HepG2 (cell line): ENCODE measurements around the gene GLTPD2. TPM values are rescaled to one million over a fixed set of nuclear protein-coding genes. Genes with fewer than 3 reads are reported as not detected.
A peak's percentile ranks its signal among the peaks of the same experiment; 100 is the strongest.

ENCODE experiments used
- HOXA3 ChIP-seq: sonication (generic); formaldehyde crosslinking; IDR thresholded peaks from 2 replicates; pipeline ENCODE4 v1.5.0; 2020; ENCODE audit warnings: missing genetic modification reagents
- HOXA5 ChIP-seq: sonication (generic); formaldehyde crosslinking; IDR thresholded peaks from 2 replicates; pipeline ENCODE4 v1.4.0; 2020; ENCODE audit warnings: missing genetic modification reagents
- NKX3-1 ChIP-seq: sonication (generic); formaldehyde crosslinking; IDR thresholded peaks from 2 replicates; pipeline ENCODE4 v1.5.0; 2020; ENCODE audit warnings: missing genetic modification reagents
- NRL ChIP-seq: sonication (generic); formaldehyde crosslinking; IDR thresholded peaks from 2 replicates; pipeline ENCODE4 v1.5.0; 2020; ENCODE audit warnings: missing genetic modification reagents, mild to moderate bottlenecking, moderate library complexity, borderline replicate concordance
- PITX1 ChIP-seq: sonication (generic); formaldehyde crosslinking; IDR thresholded peaks from 2 replicates; pipeline ENCODE4 v1.5.1; 2020; ENCODE audit warnings: mild to moderate bottlenecking, missing genetic modification reagents
- RARA ChIP-seq: IDR thresholded peaks from 2 replicates; pipeline ENCODE4 v1.6.1; 2016; ENCODE audit warnings: missing genetic modification reagents, missing compliant biosample characterization
- REPIN1 ChIP-seq: sonication (generic); formaldehyde crosslinking; IDR thresholded peaks from 2 replicates; pipeline ENCODE4 v1.8.0; 2022; ENCODE audit warnings: missing genetic modification reagents, low read depth, mild to moderate bottlenecking, borderline replicate concordance
- SIN3B ChIP-seq: fragments of 150-350 bp; IDR thresholded peaks from 2 replicates; pipeline ENCODE4 v1.6.1; 2014; ENCODE audit warnings: low read length
- TARDBP ChIP-seq: sonication (generic); formaldehyde crosslinking; IDR thresholded peaks from 2 replicates; pipeline ENCODE4 v1.8.0; 2022; ENCODE audit warnings: mild to moderate bottlenecking, missing genetic modification reagents
- ZFAT ChIP-seq: sonication (generic); formaldehyde crosslinking; conservative IDR thresholded peaks from 2 replicates; pipeline ENCODE4 v1.8.1; 2023; ENCODE audit warnings: missing genetic modification reagents, inconsistent platforms
- ZFP36L1 ChIP-seq: sonication (generic); formaldehyde crosslinking; IDR thresholded peaks from 2 replicates; pipeline ENCODE4 v1.8.0; 2022; ENCODE audit warnings: mild to moderate bottlenecking, missing genetic modification reagents, moderate library complexity
- ZNF253 ChIP-seq: sonication (generic); formaldehyde crosslinking; IDR thresholded peaks from 2 replicates; pipeline ENCODE4 v1.8.0; 2022; ENCODE audit warnings: mild to moderate bottlenecking, missing genetic modification reagents, borderline replicate concordance
- ZNF430 ChIP-seq: sonication (generic); formaldehyde crosslinking; IDR thresholded peaks from 2 replicates; pipeline ENCODE4 v1.9.0; 2021; ENCODE audit warnings: mild to moderate bottlenecking, missing genetic modification reagents
- ZNF562 ChIP-seq: sonication (generic); formaldehyde crosslinking; IDR thresholded peaks from 2 replicates; pipeline ENCODE4 v1.8.0; 2022; ENCODE audit warnings: missing genetic modification reagents, borderline replicate concordance
- ZNF589 ChIP-seq: sonication (generic); formaldehyde crosslinking; conservative IDR thresholded peaks from 2 replicates; pipeline ENCODE4 v1.8.0; 2022; ENCODE audit warnings: mild to moderate bottlenecking, moderate library complexity, missing genetic modification reagents
- ZNF790 ChIP-seq: sonication (generic); formaldehyde crosslinking; IDR thresholded peaks from 2 replicates; pipeline ENCODE4 v1.8.0; 2022; ENCODE audit warnings: missing genetic modification reagents, mild to moderate bottlenecking, borderline replicate concordance
- polyA plus RNA-seq, 8 experiments: library from polyadenylated mRNA; depleted of rRNA in 3 of 8; stranded (reverse) in 7 of 8; unstranded in 1 of 8; fragments of >200 nt; fragmentation: Illumina TruSeq in 4 of 8; extraction: Trizol in 4 of 8; gene quantifications; 2 replicates each; pipeline versions ENCODE4 v1.2.1 to v1.2.3, GENCODE V29; 2011 to 2016; ENCODE audit warnings: low read depth in 4 of 8, missing spikeins in 1 of 8, mixed read lengths in 1 of 8; ENCODE audit not compliant: insufficient read depth in 1 of 8
- total RNA-seq, 5 experiments: library from RNA; depleted of rRNA; stranded (reverse); fragments of >200 nt; fragmentation: Illumina TruSeq; extraction: Trizol; gene quantifications; 2 replicates each; pipeline ENCODE4 v1.2.3, GENCODE V29; 2016; ENCODE audit warnings: low read depth in 1 of 5
- TF ChIP-seq, protein P1 (sequence below): sonication (generic); formaldehyde crosslinking; IDR thresholded peaks from 2 replicates; pipeline ENCODE4 v1.4.0; 2020; ENCODE audit warnings: missing genetic modification reagents
- TF ChIP-seq, protein P2 (sequence below): sonication (generic); formaldehyde crosslinking; IDR thresholded peaks from 2 replicates; pipeline ENCODE4 v1.5.1; 2020; ENCODE audit warnings: missing genetic modification reagents, mild to moderate bottlenecking, borderline replicate concordance
- TF ChIP-seq, protein P3 (sequence below): sonication (generic); formaldehyde crosslinking; IDR thresholded peaks from 2 replicates; pipeline ENCODE4 v1.4.0; 2020; ENCODE audit warnings: missing genetic modification reagents
- TF ChIP-seq, protein P4 (sequence below): sonication (generic); formaldehyde crosslinking; IDR thresholded peaks from 2 replicates; pipeline ENCODE4 v1.4.0; 2020; ENCODE audit warnings: low read depth, mild to moderate bottlenecking, missing genetic modification reagents

The GLTPD2 gene
- total and polyA plus RNA-seq, 2 of the 13 experiments (the other 11 are each of a cell fraction or from before 2014, with no cell fraction given), result 7.5 to 12.9 TPM

DNA sequence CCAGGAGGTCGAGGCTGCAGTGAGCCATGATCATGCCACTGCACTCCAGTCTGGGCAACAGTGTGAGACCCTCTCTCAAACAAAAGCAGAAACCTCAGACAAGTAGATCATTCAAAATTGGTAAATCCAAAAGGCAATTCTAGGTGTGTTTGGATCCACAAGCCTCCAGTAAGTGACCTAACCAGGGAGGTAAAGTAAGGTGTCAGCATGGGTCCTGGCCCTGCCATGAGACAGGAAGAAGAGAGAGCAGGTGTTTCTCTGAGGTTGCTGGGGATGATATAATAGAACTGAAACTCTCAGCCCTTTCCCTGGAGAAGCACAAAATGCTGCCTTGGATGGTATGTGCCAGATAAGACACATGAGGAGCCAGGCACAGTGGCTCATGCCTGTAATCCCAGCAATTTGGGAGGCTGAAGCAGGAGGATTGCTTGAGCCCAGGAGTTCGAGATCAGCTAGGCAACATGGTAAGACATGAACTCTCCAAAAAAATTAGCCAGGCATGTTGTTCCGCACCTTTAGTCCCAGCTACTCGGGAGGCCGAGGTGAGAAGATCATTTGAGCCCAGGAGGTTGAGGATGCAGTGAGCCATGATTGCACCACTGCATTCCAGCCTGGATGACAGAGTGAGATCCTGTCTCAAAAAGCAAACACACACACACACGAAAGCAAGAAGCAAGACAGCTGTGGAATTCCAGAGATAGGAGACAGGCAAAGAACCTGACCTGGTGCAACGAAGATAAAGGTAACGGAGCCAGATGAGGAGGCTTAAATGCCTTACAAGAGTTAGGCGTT lies 10.6 kb upstream of the GLTPD2 start (continued):
- no peak for TF ChIP-seq NRL (CRISPR knock-in tag)
- peak; percentile 79 for TF ChIP-seq RARA (CRISPR knock-in tag)
- TF ChIP-seq, protein P1, sequence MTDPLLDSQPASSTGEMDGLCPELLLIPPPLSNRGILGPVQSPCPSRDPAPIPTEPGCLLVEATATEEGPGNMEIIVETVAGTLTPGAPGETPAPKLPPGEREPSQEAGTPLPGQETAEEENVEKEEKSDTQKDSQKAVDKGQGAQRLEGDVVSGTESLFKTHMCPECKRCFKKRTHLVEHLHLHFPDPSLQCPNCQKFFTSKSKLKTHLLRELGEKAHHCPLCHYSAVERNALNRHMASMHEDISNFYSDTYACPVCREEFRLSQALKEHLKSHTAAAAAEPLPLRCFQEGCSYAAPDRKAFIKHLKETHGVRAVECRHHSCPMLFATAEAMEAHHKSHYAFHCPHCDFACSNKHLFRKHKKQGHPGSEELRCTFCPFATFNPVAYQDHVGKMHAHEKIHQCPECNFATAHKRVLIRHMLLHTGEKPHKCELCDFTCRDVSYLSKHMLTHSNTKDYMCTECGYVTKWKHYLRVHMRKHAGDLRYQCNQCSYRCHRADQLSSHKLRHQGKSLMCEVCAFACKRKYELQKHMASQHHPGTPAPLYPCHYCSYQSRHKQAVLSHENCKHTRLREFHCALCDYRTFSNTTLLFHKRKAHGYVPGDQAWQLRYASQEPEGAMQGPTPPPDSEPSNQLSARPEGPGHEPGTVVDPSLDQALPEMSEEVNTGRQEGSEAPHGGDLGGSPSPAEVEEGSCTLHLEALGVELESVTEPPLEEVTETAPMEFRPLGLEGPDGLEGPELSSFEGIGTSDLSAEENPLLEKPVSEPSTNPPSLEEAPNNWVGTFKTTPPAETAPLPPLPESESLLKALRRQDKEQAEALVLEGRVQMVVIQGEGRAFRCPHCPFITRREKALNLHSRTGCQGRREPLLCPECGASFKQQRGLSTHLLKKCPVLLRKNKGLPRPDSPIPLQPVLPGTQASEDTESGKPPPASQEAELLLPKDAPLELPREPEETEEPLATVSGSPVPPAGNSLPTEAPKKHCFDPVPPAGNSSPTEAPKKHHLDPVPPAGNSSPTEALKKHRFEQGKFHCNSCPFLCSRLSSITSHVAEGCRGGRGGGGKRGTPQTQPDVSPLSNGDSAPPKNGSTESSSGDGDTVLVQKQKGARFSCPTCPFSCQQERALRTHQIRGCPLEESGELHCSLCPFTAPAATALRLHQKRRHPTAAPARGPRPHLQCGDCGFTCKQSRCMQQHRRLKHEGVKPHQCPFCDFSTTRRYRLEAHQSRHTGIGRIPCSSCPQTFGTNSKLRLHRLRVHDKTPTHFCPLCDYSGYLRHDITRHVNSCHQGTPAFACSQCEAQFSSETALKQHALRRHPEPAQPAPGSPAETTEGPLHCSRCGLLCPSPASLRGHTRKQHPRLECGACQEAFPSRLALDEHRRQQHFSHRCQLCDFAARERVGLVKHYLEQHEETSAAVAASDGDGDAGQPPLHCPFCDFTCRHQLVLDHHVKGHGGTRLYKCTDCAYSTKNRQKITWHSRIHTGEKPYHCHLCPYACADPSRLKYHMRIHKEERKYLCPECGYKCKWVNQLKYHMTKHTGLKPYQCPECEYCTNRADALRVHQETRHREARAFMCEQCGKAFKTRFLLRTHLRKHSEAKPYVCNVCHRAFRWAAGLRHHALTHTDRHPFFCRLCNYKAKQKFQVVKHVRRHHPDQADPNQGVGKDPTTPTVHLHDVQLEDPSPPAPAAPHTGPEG (CRISPR knock-in tag), result no peak
- no peak for TF ChIP-seq ZNF562 (CRISPR knock-in tag)
- peak; percentile 49; the same call in 1 of the 2 replicates for TF ChIP-seq REPIN1 (CRISPR knock-in tag)
- TF ChIP-seq, protein P2, sequence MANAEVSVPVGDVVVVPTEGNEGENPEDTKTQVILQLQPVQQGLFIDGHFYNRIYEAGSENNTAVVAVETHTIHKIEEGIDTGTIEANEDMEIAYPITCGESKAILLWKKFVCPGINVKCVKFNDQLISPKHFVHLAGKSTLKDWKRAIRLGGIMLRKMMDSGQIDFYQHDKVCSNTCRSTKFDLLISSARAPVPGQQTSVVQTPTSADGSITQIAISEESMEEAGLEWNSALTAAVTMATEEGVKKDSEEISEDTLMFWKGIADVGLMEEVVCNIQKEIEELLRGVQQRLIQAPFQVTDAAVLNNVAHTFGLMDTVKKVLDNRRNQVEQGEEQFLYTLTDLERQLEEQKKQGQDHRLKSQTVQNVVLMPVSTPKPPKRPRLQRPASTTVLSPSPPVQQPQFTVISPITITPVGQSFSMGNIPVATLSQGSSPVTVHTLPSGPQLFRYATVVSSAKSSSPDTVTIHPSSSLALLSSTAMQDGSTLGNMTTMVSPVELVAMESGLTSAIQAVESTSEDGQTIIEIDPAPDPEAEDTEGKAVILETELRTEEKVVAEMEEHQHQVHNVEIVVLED, result no peak
- TF ChIP-seq HOXA3 (CRISPR knock-in tag), result peak; percentile 87
- peak; percentile 91 for TF ChIP-seq PITX1 (CRISPR knock-in tag)
- no peak for TF ChIP-seq ZFP36L1
- TF ChIP-seq, protein P3, sequence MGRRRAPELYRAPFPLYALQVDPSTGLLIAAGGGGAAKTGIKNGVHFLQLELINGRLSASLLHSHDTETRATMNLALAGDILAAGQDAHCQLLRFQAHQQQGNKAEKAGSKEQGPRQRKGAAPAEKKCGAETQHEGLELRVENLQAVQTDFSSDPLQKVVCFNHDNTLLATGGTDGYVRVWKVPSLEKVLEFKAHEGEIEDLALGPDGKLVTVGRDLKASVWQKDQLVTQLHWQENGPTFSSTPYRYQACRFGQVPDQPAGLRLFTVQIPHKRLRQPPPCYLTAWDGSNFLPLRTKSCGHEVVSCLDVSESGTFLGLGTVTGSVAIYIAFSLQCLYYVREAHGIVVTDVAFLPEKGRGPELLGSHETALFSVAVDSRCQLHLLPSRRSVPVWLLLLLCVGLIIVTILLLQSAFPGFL (CRISPR knock-in tag), result no peak
- 0 out of 2 replicates have a peak, but pooled peaks have one; percentile 27 for TF ChIP-seq ZNF589 (CRISPR knock-in tag)
- TF ChIP-seq, protein P4, sequence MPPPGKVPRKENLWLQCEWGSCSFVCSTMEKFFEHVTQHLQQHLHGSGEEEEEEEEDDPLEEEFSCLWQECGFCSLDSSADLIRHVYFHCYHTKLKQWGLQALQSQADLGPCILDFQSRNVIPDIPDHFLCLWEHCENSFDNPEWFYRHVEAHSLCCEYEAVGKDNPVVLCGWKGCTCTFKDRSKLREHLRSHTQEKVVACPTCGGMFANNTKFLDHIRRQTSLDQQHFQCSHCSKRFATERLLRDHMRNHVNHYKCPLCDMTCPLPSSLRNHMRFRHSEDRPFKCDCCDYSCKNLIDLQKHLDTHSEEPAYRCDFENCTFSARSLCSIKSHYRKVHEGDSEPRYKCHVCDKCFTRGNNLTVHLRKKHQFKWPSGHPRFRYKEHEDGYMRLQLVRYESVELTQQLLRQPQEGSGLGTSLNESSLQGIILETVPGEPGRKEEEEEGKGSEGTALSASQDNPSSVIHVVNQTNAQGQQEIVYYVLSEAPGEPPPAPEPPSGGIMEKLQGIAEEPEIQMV (CRISPR knock-in tag), result no peak
- peak; percentile 74 for TF ChIP-seq TARDBP (CRISPR knock-in tag)
- TF ChIP-seq ZNF790 (CRISPR knock-in tag), result 0 out of 2 replicates have a peak, but pooled peaks have one; percentile 65
- TF ChIP-seq SIN3B, result no peak
- 0 out of 2 replicates have a peak, but pooled peaks have one; percentile 10 for TF ChIP-seq ZNF430 (CRISPR knock-in tag)
- TF ChIP-seq NKX3-1 (CRISPR knock-in tag), result no peak
- peak; percentile 59; the same call in 1 of the 2 replicates for TF ChIP-seq HOXA5
- no peak for TF ChIP-seq ZNF253 (CRISPR knock-in tag)
- TF ChIP-seq ZFAT (CRISPR knock-in tag), result no peak
